Dendritic cell treated with granulocyte-macrophage colony-stimulating factor and Interleukin-4, amounts not matched to agents 40 ng/mL and 50 ng/mL, for 4 days (primary cell): Measurements from ENCODE around the gene ANKS1A.
A peak's percentile ranks its signal among the peaks of the same experiment; 100 is the strongest.

Experiments
- H3K27ac Mint-ChIP-seq: one replicate; pipeline ENCODE4 v1.8.0; 2022; ENCODE audit warnings: mild to moderate bottlenecking, mixed read lengths
- H3K27me3 Mint-ChIP-seq: one replicate; pipeline ENCODE4 v1.8.0; 2022; ENCODE audit warnings: mild to moderate bottlenecking, mixed read lengths
- H3K36me3 Mint-ChIP-seq: one replicate; pipeline ENCODE4 v1.8.0; 2022; ENCODE audit warnings: low read depth, mixed read lengths
- H3K4me1 Mint-ChIP-seq: one replicate; pipeline ENCODE4 v1.8.0; 2022; ENCODE audit warnings: low read depth, mixed read lengths
- H3K4me3 Mint-ChIP-seq: one replicate; pipeline ENCODE4 v1.8.0; 2022; ENCODE audit warnings: mild to moderate bottlenecking, moderate library complexity, mixed read lengths
- H3K9me3 Mint-ChIP-seq: one replicate; pipeline ENCODE4 v1.8.0; 2022; ENCODE audit warnings: mixed read lengths
- intact Hi-C: fragments of 100-400 bp; cut with micrococcal nuclease; formaldehyde crosslinking; loops from one replicate; pipeline ENCODE4 v1.15.0; 2022

ANKS1A gene

DNA sequence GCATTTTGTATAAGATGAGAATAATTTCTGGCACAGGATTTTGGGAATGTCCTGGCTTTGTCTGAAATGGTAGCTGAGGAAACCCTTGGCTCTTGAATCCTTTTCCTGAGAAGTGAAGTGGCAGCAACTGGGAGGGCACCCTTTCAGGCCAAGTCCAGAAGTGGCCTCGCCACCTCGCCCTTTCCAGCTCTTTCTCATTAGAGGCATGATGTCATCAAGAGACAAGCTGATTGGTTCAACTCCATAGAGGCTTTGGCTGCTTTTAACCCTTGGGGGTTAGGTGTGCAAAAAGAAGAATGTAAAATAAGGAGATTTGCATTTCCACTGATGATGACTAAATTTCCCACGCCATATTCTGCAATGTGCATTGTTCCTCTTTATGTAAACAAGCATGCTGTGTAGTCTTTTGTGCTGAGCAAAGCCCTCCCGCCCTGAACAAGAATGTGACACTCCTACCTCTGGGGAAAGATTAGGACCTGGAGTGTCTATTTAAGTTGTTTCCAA is 135.5 kb downstream of the ANKS1A start:
- peaks cover 51% of the 10 kb centered on the region for H3K36me3 Mint-ChIP-seq
- H3K4me3 Mint-ChIP-seq: no peak overlapping the region
- H3K27ac Mint-ChIP-seq: peak overlapping the region; percentile 47
- intact Hi-C loops: loop anchor here (5.0 kb wide), 1 partner anchor 38 kb away; no protein-coding TSS in a partner anchor
- H3K27me3 Mint-ChIP-seq: no peaks in the 10 kb centered on the region
- peaks cover 30% of the 10 kb centered on the region for H3K4me1 Mint-ChIP-seq
- H3K9me3 Mint-ChIP-seq: no peaks in the 10 kb centered on the region

DNA sequence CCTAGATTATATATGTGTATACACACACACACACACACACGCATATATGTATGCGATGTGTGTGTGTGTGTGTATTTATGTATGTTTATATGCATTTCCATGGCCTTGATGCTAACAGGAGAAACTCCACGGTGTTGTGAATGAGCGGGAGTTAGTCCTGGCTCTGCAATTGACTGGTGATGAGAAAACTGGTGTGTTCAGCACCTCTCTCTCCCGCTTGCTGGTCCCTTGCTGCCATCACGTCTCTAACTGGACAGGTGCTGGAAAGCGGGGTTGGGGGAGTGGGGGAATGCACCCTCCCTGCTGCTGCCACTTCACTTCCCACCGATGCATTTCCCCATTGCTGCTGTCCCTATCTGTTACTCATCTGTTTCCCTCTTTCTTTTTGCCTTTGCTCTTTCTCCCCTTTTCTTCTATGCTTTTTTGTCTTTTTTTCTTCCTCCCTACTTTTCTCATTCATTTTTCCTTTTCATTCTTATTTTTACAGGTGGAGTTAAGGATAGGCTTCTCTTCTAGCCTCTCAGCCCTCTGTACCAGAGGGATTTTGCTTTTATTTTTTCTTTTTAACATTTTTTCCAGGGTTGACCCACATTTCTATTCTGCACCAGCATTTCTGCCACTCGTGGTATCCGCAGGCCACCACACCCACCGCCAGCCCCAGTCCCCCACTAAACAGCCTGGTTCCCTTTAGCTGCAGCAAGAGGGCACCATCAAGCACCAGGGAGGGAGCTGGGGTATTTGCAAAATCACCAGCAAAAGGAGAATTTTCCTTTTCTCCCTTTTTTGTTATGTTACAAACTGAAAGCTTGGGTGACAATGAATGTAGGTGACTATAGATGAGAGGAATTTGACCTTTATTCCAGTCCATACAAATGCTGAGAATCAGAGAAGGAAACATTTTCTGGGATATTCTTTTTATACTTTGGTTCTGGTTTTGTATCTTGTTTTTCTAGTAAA is 136.5 kb downstream of the ANKS1A start:
- peaks cover 30% of the 10 kb centered on the region for H3K4me1 Mint-ChIP-seq
- intact Hi-C loops: no loop called here
- H3K36me3 Mint-ChIP-seq: peaks cover 45% of the 10 kb centered on the region
- no peak overlapping the region for H3K4me3 Mint-ChIP-seq
- H3K9me3 Mint-ChIP-seq: no peaks in the 10 kb centered on the region
- H3K27me3 Mint-ChIP-seq: no peaks in the 10 kb centered on the region
- peak overlapping the region; percentile 14 for H3K27ac Mint-ChIP-seq

DNA sequence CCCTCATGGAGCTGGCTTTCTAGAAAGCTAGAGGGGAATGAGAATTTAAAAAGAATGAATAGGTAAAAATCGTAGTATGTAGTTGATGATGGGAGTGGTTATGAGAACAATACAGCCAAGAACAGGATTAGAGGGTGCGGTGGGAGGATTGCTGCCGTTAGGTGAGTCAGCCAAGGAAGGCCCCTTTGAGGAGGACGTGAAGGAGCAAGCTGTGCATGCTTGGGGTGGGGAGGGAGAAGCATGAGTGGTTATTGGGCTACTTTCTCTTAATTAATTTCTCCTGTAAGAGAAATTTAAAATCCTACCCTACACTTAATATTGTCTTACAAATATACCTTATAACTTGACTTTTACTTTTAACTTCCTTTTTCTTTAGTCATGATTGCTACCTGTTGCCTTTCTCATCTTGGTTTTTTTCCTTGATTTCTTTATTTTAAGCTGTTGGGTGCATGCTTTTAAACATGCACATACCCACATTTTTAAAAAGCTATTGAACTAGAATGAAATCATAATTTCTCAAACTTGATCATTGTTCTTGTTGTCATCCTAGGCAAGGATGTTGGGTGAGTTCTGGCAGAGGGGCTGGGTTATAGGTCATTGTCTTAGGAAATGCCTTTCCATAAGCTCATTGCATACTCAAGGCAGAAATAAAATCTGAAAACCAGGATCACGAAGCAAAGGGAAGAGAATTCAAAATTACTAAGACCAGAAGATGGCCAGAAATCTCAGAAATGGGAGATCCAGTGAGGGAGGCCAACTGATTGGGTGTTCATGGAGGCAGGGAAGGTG is 137.6 kb downstream of the ANKS1A start:
- Mint-ChIP-seq H3K9me3 (no peaks in the 10 kb centered on the region), H3K36me3 (peaks cover 48% of the 10 kb centered on the region), H3K27me3 (no peaks in the 10 kb centered on the region), H3K4me3 (no peak overlapping the region), H3K4me1 (peaks cover 36% of the 10 kb centered on the region), H3K27ac (no peak overlapping the region)
- intact Hi-C loops: no loop called here

DNA sequence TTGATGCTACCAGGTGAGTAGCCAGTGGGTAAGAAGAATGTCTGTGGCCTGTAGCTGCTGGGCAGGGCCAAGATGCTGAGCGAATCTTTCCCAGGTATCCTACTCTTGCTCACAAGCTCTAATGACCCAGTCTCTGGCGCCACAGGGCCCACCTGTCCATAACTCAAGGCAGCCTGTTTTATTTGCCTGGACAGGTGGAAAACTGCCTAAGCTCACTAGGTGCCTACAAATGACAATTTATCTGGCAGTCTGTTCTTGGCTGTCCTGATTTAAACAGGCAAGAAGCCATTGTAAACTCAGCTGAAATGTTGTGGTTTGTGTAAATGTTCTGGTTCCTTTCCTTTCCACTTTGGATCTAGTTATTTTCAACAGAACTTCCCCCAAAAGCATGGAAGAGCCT is 138.8 kb downstream of the ANKS1A start:
- Mint-ChIP-seq H3K4me1 (peaks cover 36% of the 10 kb centered on the region), H3K9me3 (no peaks in the 10 kb centered on the region), H3K27me3 (no peaks in the 10 kb centered on the region), H3K36me3 (peaks cover 44% of the 10 kb centered on the region), H3K4me3 (no peak overlapping the region), H3K27ac (no peak overlapping the region)
- intact Hi-C loops: no loop called here

DNA sequence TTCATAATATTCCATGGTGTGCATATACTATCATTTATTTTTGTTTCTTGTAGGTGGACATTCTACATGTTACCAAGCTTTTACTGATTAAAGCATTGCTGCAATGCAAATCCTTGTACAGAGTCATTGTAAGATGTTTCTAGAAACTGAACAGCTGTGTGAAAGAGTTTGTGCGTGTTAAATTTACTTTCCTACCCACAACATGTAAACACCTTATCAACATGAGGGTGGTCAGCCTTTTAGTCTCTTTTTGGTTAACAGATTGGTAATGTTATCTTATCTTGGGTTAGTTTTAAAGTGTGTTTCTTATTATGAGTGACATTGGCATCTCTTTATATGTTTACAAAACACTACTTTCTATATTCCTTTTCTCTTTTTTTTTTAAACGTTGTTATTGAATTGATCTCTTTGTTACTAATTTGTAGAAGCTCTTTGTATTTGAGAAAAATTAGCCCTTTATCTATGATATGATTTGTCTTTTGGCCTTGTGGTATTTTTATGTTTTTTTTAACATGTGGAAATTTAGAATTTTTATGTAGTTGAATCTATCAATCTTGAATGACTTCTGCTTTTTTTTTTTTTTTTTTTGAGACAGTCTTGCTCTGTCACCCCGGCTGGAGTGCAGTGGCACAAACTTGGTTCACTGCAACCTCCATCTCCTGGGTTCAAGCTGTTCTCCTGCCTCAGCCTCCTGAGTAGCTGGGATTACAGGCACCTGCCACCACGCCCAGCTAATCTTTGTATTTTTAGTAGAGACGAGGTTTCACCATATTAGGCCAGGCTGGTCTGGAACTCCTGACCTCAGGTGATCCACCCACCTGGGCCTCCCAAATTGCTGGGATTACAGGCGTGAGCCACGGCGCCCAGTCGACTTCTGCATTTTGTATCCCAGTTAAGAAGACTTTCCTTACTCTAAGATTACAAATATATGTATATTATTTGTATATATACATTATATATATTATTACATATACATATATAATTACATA is 140.0 kb downstream of the ANKS1A start:
- Mint-ChIP-seq H3K36me3 (peaks cover 44% of the 10 kb centered on the region), H3K27me3 (no peaks in the 10 kb centered on the region), H3K4me1 (peaks cover 30% of the 10 kb centered on the region), H3K4me3 (no peak overlapping the region), H3K27ac (no peak overlapping the region), H3K9me3 (no peaks in the 10 kb centered on the region)
- intact Hi-C loops: no loop called here

DNA sequence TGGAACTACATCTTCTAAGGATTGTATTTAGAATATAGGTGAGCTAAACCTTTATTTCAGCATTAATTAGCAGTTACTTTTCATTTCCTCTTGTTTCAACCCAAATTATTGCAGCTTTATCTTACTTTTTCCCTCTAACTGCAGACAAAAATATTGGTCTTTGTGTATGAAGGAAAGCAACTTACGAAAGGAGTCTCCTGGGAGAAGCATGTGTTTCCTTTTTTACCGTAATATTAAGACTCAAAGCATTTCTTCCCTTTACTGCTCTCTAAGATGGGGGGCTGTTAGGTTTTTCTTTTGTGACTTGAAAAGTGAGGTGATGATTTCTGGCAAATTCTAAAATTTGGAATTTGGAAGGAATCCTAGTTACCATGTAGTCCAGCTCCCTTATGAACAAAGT is 141.0 kb downstream of the ANKS1A start:
- Mint-ChIP-seq H3K27ac (no peak overlapping the region), H3K27me3 (no peaks in the 10 kb centered on the region), H3K4me3 (no peak overlapping the region), H3K36me3 (peaks cover 44% of the 10 kb centered on the region), H3K9me3 (no peaks in the 10 kb centered on the region), H3K4me1 (peaks cover 30% of the 10 kb centered on the region)
- intact Hi-C loops: no loop called here

DNA sequence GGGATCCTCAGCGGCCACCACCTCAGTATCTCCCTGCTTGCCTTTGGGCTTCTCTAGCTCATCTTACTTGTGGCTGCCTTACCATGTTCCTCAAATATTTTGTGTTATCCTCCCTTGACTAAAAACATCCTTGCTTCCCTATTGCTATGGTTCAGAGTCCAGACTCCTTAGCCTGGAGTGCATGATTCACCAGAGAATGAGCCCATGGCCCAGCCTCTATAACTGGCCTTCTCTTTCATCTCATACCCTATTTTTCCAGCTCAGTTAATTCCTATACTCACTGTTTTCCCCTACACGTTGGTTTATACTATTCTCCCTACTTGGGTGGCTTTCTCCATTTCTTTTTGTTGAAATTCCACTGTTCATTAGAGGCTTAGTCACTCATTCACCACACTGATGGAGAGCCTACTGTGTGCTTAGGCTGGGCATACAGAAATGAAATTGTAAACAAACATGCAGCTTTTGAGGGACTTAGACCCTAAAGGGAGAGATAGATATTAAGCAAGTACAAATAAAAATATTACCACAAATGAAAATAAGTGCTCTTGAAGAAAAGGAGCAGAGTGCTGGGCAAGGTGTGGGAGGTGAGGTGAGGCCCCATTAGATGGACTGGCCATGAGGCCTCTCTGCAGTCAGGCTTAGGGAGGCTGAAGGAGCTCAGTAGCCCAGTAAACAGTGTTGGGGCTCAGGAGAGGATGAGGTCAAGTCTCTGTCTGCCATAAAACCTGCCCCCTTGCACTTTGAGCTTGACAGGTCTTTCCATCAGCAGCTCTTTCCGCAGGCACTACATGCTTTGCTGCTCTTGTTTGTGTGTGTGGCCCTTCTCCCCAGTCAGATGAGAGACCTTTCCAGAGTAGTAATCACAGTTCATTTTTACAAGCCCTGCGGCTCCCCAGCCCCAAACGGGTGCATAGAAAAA is 142.8 kb downstream of the ANKS1A start:
- Mint-ChIP-seq H3K4me3 (no peak overlapping the region), H3K27me3 (no peaks in the 10 kb centered on the region)

DNA sequence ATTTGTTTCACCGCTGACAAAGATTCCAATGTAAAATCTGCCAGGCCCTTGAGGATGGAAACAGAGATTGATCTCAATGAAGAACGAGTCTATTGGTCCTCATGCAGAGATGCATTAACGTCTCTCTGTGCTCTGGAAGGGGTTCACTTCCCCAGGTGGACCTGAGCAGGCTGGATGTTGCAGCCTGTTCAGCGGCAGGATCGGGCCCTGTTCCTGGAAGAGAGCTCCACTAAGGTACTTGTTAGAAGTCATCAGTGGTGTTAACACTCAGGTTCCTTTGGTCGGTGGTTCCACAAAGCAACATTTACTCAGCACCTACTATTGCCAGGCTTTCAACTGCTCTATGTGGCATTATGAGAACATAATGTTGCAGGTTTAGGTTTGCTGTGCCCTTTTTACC is 144.6 kb downstream of the ANKS1A start:
- no peak overlapping the region for H3K4me3 Mint-ChIP-seq
- H3K9me3 Mint-ChIP-seq: no peaks in the 10 kb centered on the region
- peaks cover 26% of the 10 kb centered on the region for H3K36me3 Mint-ChIP-seq
- intact Hi-C loops: no loop called here
- H3K4me1 Mint-ChIP-seq: peaks cover 32% of the 10 kb centered on the region
- H3K27me3 Mint-ChIP-seq: no peaks in the 10 kb centered on the region
- no peak overlapping the region for H3K27ac Mint-ChIP-seq

More for the DNA sequence above, 142.8 kb downstream of the ANKS1A start:
- peaks cover 32% of the 10 kb centered on the region for H3K4me1 Mint-ChIP-seq
- intact Hi-C loops: no loop called here
- H3K36me3 Mint-ChIP-seq: peaks cover 29% of the 10 kb centered on the region
- no peaks in the 10 kb centered on the region for H3K9me3 Mint-ChIP-seq
- H3K27ac Mint-ChIP-seq: no peak overlapping the region

DNA sequence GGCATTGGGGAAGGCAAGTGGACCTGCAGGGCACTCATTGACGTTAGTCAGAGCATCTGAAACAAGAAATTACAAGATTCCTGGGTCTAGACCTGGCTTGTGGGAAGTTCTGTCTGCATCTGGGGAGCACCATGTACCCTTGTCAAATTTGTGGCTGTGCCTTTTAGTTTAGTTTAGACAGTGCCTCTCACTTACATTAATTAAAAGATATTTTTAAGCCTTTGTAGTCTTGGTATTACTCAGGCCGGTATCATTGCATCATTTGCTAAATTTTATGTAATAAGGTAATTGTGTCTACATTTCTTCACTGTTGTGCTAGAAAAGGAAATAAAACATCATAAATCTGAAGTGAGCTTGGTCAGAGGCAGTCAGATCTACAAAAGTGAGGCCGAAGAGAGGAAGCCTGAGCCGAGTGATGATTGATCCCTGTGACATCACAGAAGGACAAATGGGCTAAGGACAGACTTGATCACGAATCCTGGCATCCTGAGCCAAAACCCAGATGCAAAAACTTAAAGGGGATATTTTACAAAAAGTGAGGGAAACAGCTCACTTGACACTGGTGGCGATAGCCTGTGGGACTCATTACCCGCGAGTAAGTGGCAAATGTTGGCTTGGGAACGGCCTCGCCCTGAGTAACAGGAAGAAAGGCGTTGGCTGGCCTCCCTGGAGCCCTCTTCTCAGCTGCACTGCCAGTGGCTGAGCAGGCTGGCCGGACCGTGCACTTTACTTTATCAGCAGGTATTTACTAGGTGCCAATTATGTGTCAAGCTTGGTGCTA is 145.5 kb downstream of the ANKS1A start:
- H3K9me3 Mint-ChIP-seq: no peaks in the 10 kb centered on the region
- H3K27ac Mint-ChIP-seq: peak overlapping the region; percentile 84
- intact Hi-C loops: no loop called here
- no peaks in the 10 kb centered on the region for H3K27me3 Mint-ChIP-seq
- H3K36me3 Mint-ChIP-seq: peaks cover 32% of the 10 kb centered on the region
- H3K4me1 Mint-ChIP-seq: peaks cover 27% of the 10 kb centered on the region
- H3K4me3 Mint-ChIP-seq: peak overlapping the region; percentile 20

DNA sequence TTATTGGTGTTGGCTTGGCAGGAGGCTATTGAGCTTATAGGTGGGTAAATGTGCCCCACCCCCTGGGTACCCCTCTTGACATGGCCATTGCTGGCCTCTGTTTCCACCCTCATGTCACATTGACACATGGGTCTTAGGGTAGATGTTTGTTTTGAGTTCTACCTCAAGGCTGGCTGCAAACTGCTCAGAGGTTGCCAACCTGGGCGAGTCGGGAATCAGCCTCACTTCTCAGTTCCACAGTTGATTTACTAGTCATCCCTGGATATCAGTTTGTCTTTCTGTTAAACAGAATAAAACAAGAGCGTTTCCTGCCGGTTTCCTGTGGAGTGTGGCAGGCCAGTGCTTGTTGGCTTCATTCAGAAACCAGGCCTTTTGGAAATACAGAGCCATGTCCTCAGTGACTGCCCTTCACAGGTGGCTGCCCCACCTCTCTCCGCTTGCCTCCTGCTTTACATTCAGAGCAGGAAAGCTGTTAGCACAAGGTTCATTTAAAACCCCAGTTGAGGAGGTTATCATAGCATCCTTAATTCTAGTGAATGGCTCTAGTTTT is 146.5 kb downstream of the ANKS1A start:
- H3K27me3 Mint-ChIP-seq: no peaks in the 10 kb centered on the region
- no peak overlapping the region for H3K4me3 Mint-ChIP-seq
- peak overlapping the region; percentile 84 for H3K27ac Mint-ChIP-seq
- H3K4me1 Mint-ChIP-seq: peaks cover 27% of the 10 kb centered on the region
- no peaks in the 10 kb centered on the region for H3K9me3 Mint-ChIP-seq
- peaks cover 37% of the 10 kb centered on the region for H3K36me3 Mint-ChIP-seq
- intact Hi-C loops: no loop called here

DNA sequence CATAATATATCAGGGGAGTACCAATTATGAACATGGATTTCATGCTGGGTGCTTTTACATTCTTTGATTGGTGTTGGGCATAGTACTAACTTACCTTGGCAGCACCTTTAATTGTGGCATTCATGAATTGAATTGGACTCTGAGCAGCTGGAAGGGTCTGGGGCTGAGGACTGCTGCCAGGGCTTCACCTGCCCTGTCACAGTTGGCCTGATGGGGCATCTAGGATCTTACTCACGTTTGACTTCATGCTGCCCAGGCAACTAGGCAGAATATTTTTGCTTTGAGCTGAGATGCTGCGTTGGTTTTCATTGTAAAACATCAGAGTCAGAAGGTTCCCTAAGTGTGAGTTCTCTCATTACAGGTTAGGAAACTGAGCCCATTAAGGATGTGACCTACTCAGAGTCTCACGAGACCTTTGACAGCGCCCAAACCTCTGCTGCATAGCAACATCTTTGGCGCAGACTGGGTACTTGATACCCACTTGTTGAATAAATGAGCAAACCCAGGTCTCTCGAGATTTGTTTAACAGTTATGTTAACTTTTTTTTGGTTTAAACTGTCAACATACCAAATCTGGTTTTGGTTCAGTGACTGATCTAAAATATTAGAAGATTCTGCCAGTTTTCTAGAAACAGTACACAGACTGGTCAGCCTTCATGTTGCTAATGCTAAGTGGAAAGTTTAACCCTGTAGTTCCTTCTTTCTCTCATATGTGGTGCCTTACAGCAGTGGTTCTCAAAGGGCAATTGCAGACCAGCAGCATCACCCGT is 147.2 kb downstream of the ANKS1A start:
- H3K27me3 Mint-ChIP-seq: no peaks in the 10 kb centered on the region
- peaks cover 37% of the 10 kb centered on the region for H3K36me3 Mint-ChIP-seq
- no peak overlapping the region for H3K4me3 Mint-ChIP-seq
- H3K27ac Mint-ChIP-seq: peak overlapping the region; percentile 84
- H3K4me1 Mint-ChIP-seq: peaks cover 29% of the 10 kb centered on the region
- no peaks in the 10 kb centered on the region for H3K9me3 Mint-ChIP-seq
- intact Hi-C loops: no loop called here
